Endothelial cell of umbilical vein (primary cell): ENCODE measurements around the gene NXPH4. TPM values are rescaled to one million over a fixed set of nuclear protein-coding genes. Genes with fewer than 3 reads are reported as not detected.

Experiments
- BruUV-seq: library from RNA; stranded (reverse); fragments of 400-500 nt; replicated peaks from 2 replicates; lab custom pipeline; 2021; lab: Mats Ljungman, UMichigan
- CTCF ChIA-PET: fragments of 300-600, 350-600 bp; sonication (Branson Sonifier 250); formaldehyde crosslinking; loops from one replicate; lab custom pipeline; 2021; ENCODE audit warnings: antibody characterized with exemption, inconsistent platforms; lab: Charles Lee
- POLR2A ChIA-PET: fragments of 300-600, 350-600 bp; sonication (Branson Sonifier 250); formaldehyde crosslinking; loops from one replicate; lab custom pipeline; 2021; ENCODE audit warnings: antibody characterized with exemption, inconsistent platforms; lab: Charles Lee
- DNase-seq: peaks from one replicate; pipeline ENCODE4 v3.0.0-alpha.2; 2011; ENCODE audit warnings: low read depth, low spot score
- FAIRE-seq: peaks from 2 replicates; lab custom pipeline; 2011; peaks lifted over from hg19 to GRCh38; lab: Jason Lieb, UNC
- H2AFZ ChIP-seq: 2 replicates; pipeline ENCODE4 v1.6.0; 2012; ENCODE audit warnings: low read depth, low read length, control low read depth, inconsistent platforms
- H3K27ac ChIP-seq: 2 replicates; pipeline ENCODE4 v1.5.1; 2011; ENCODE audit warnings: low read depth, mild to moderate bottlenecking, control low read depth, low read length, moderate library complexity; ENCODE audit not compliant: insufficient read depth
- H3K27me3 ChIP-seq, 2 experiments: 2 replicates each; pipeline versions ENCODE4 v1.6.0 to v1.6.1; 2011; ENCODE audit warnings: low read length in 2 of 2, mixed read lengths in 1 of 2; ENCODE audit not compliant: control insufficient read depth in 2 of 2, insufficient read depth in 2 of 2
- H3K36me3 ChIP-seq, 2 experiments: 2 replicates in 1 of 2; 3 replicates in 1 of 2; pipeline ENCODE4 v1.5.1; 2011; ENCODE audit warnings: low read length in 2 of 2, mild to moderate bottlenecking in 1 of 2, moderate library complexity in 1 of 2; ENCODE audit not compliant: control insufficient read depth in 2 of 2, insufficient read depth in 2 of 2; ENCODE audit errors: extremely low read depth in 1 of 2
- H3K4me1 ChIP-seq: 3 replicates; pipeline ENCODE4 v1.5.1; 2011; ENCODE audit warnings: mild to moderate bottlenecking, low read length; ENCODE audit not compliant: control insufficient read depth, insufficient read depth; ENCODE audit errors: extremely low read depth
- H3K4me2 ChIP-seq: 2 replicates; pipeline ENCODE4 v1.6.1; 2011; ENCODE audit warnings: low read length, control low read depth, mixed read lengths; ENCODE audit not compliant: insufficient read depth
- H3K4me3 ChIP-seq, 3 experiments: fragments of 200-600 bp in 1 of 3; sonication (generic), shearing (Covaris generic) in 1 of 3; replicated peaks in 1 of 3; 2 replicates each; pipeline ENCODE4 v1.5.1; 2011 to 2016; ENCODE audit warnings: control low read depth in 3 of 3, low read length in 3 of 3, mild to moderate bottlenecking in 2 of 3, inconsistent platforms in 1 of 3, low read depth in 1 of 3, moderate library complexity in 1 of 3; ENCODE audit not compliant: insufficient read depth in 1 of 3
- H3K79me2 ChIP-seq: 2 replicates; pipeline ENCODE4 v1.6.0; 2012; ENCODE audit warnings: low read length, inconsistent platforms; ENCODE audit not compliant: control insufficient read depth, insufficient read depth
- H3K9ac ChIP-seq: replicated peaks from 2 replicates; pipeline ENCODE3; 2011; ENCODE audit warnings: low read length, control low read depth; ENCODE audit not compliant: insufficient read depth; ENCODE audit errors: extremely low read depth
- H3K9me1 ChIP-seq: replicated peaks from 3 replicates; pipeline ENCODE4 v1.6.0; 2011; ENCODE audit warnings: mild to moderate bottlenecking, low read length; ENCODE audit not compliant: control insufficient read depth, insufficient read depth; ENCODE audit errors: extremely low read depth
- H3K9me3 ChIP-seq: replicated peaks from 2 replicates; pipeline ENCODE4 v1.5.1; 2012; ENCODE audit warnings: low read length, inconsistent platforms; ENCODE audit not compliant: control insufficient read depth, insufficient read depth
- H4K20me1 ChIP-seq: replicated peaks from 2 replicates; pipeline ENCODE3; 2011; ENCODE audit warnings: mild to moderate bottlenecking, low read length; ENCODE audit not compliant: control insufficient read depth, insufficient read depth; ENCODE audit errors: extremely low read depth
- CTCF ChIP-seq, 2 donors: IDR thresholded peaks; 1 replicate in 1 of 2; 2 replicates in 1 of 2; pipeline ENCODE4 v1.5.1; 2011; ENCODE audit warnings: low read length in 2 of 2, mild to moderate bottlenecking in 2 of 2, moderate library complexity in 2 of 2, control low read depth in 1 of 2, inconsistent platforms in 1 of 2, low read depth in 1 of 2; ENCODE audit not compliant: insufficient read depth in 1 of 2; ENCODE audit errors: extremely low read depth in 1 of 2
- EZH2 ChIP-seq: IDR thresholded peaks from 2 replicates; pipeline ENCODE4 v1.6.1; 2012; ENCODE audit warnings: borderline replicate concordance, low read depth, mild to moderate bottlenecking, moderate library complexity, low read length, inconsistent platforms; ENCODE audit not compliant: severe bottlenecking
- FOS ChIP-seq: IDR thresholded peaks from 2 replicates; pipeline ENCODE4 v1.6.1; 2011; ENCODE audit warnings: mild to moderate bottlenecking, low read length, moderate library complexity, borderline replicate concordance; ENCODE audit not compliant: insufficient read depth
- GATA2 ChIP-seq: IDR thresholded peaks from 2 replicates; pipeline ENCODE4 v1.7.0; 2011; ENCODE audit warnings: low read depth, mild to moderate bottlenecking, moderate library complexity, mixed read lengths, low read length; ENCODE audit not compliant: insufficient read length, insufficient read depth
- JUN ChIP-seq: IDR thresholded peaks from 2 replicates; pipeline ENCODE4 v1.6.1; 2011; ENCODE audit warnings: borderline replicate concordance, low read depth; ENCODE audit not compliant: insufficient read length, insufficient read depth
- MYC ChIP-seq: IDR thresholded peaks from one replicate; pipeline ENCODE4 v1.6.1; 2011; ENCODE audit warnings: mild to moderate bottlenecking, low read depth, low read length
- POLR2A ChIP-seq: IDR thresholded peaks from 2 replicates; pipeline ENCODE4 v1.6.1; 2012; ENCODE audit warnings: low read depth, mild to moderate bottlenecking, control low read depth, low read length
- POLR2AphosphoS5 ChIP-seq: IDR thresholded peaks from 2 replicates; pipeline ENCODE4 v1.6.1; 2012; ENCODE audit warnings: low read depth, mild to moderate bottlenecking, control low read depth, low read length, moderate library complexity; ENCODE audit not compliant: insufficient read depth
- dilution Hi-C: fragments of 300-500 bp; cut with MboI; formaldehyde crosslinking; loops from one replicate; pipeline ENCODE4 v1.15.0; 2019; ENCODE audit warnings: low sequenced_read_pairs; ENCODE audit not compliant: extremely low pct_ligation_motif_present
- intact Hi-C: fragments of 100-400 bp; cut with micrococcal nuclease; formaldehyde crosslinking; loops from one replicate; pipeline ENCODE4 v1.10.0; 2022
- polyA plus RNA-seq, 4 experiments: library from polyadenylated mRNA; depleted of rRNA in 3 of 4; stranded (reverse) in 3 of 4; unstranded in 1 of 4; fragments of >200 nt; gene quantifications; 2 replicates each; pipeline versions ENCODE4 v1.2.1 to v1.2.3, GENCODE V29; 2011 to 2012; ENCODE audit warnings: missing spikeins in 1 of 4
- total RNA-seq: library from RNA; stranded (reverse); gene quantifications from 2 replicates; pipeline ENCODE4 v1.2.3, GENCODE V29; 2021
- TF ChIP-seq, protein P1 (sequence below): IDR thresholded peaks from 2 replicates; pipeline ENCODE4 v1.6.1; 2011; ENCODE audit not compliant: insufficient read depth, insufficient read length

Gene NXPH4
- total and polyA plus RNA-seq, 2 donors (not counting 3 experiments of a cell fraction or from before 2014, with no cell fraction given) = 0.07 TPM; not detected in 1

- intact Hi-C loops (no loop called here), dilution Hi-C loops (no loop called here)
- Histone ChIP-seq H3K4me2 (no peak overlapping the region), H3K9me1 (no peaks in the 10 kb centered on the region), H3K36me3 (no peaks in the 10 kb centered on the region), H3K9me3 (no peaks in the 10 kb centered on the region), H3K27ac (no peak overlapping the region), H3K4me3 (no peak overlapping the region), H3K9ac (no peak overlapping the region), H4K20me1 (no peaks in the 10 kb centered on the region), H3K27me3 (no peaks in the 10 kb centered on the region), H3K79me2 (no peaks in the 10 kb centered on the region), H3K4me1 (no peaks in the 10 kb centered on the region), H2AFZ (no peak overlapping the region)
- POLR2A ChIA-PET = no interaction called here
- no peak for TF ChIP-seq POLR2A
- no peak for TF ChIP-seq EZH2
- TF ChIP-seq CTCF (IDR thresholded peaks at IDR 0.05; ENCODE audit: extremely low read depth in 1 of 2, insufficient read depth in 1 of 2, low read depth in 1 of 2, low read length in 2 of 2) = no peak
- no peak for TF ChIP-seq POLR2AphosphoS5
- CTCF ChIA-PET = interaction anchor here (1.7 kb wide), 1 partner anchor 38 kb away, joined by 5 read pairs; no protein-coding TSS in a partner anchor
- BruUV-seq = no TSS peak
- FAIRE-seq (no peak), DNase-seq (no peak)
These were observed 12.1 kb upstream of the NXPH4 start for GRCh38 chr12:57204454-57204853.

GRCh38 chr12:57205186-57205585, 11.4 kb upstream of the NXPH4 start:
- no TSS peak for BruUV-seq
- CTCF ChIA-PET = interaction anchor here (1.7 kb wide), 1 partner anchor 37 kb away, joined by 5 read pairs; no protein-coding TSS in a partner anchor
- Histone ChIP-seq H3K4me2 (no peak overlapping the region), H3K4me1 (no peaks in the 10 kb centered on the region), H2AFZ (no peak overlapping the region), H4K20me1 (no peaks in the 10 kb centered on the region), H3K27ac (no peak overlapping the region), H3K36me3 (no peaks in the 10 kb centered on the region), H3K4me3 (no peak overlapping the region), H3K79me2 (no peaks in the 10 kb centered on the region), H3K27me3 (no peaks in the 10 kb centered on the region), H3K9ac (no peak overlapping the region), H3K9me1 (no peaks in the 10 kb centered on the region), H3K9me3 (no peaks in the 10 kb centered on the region)
- intact Hi-C loops = no loop called here
- no peak for DNase-seq
- dilution Hi-C loops = no loop called here
- no peak for FAIRE-seq
- TF ChIP-seq CTCF (IDR thresholded peaks at IDR 0.05; ENCODE audit: extremely low read depth in 1 of 2, insufficient read depth in 1 of 2, low read depth in 1 of 2, low read length in 2 of 2) = no peak
- TF ChIP-seq FOS = no peak
- no peak for TF ChIP-seq EZH2
- no peak for TF ChIP-seq JUN
- TF ChIP-seq, protein P1, sequence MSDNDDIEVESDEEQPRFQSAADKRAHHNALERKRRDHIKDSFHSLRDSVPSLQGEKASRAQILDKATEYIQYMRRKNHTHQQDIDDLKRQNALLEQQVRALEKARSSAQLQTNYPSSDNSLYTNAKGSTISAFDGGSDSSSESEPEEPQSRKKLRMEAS = no peak
- no peak for TF ChIP-seq POLR2AphosphoS5
- TF ChIP-seq MYC = no peak
- TF ChIP-seq GATA2 = no peak
- TF ChIP-seq POLR2A = no peak
- POLR2A ChIA-PET = no interaction called here
